Endodermal cell (in vitro differentiated cells): ENCODE data around the gene CHGA. TPM values are rescaled to one million over a fixed set of nuclear protein-coding genes. Genes with fewer than 3 reads are reported as not detected.

Source experiments
- DNase-seq: peaks from one replicate; pipeline ENCODE4 v3.0.0-alpha.2; 2017
- H3K27ac ChIP-seq: 2 replicates; pipeline ENCODE4 v1.5.1; 2013; ENCODE audit warnings: mild to moderate bottlenecking, low read depth, low read length, moderate library complexity
- H3K27me3 ChIP-seq: 2 replicates; pipeline ENCODE4 v1.6.1; 2013; ENCODE audit warnings: mild to moderate bottlenecking, low read length, moderate library complexity; ENCODE audit not compliant: insufficient read depth, control insufficient read depth, poor library complexity, severe bottlenecking
- H3K36me3 ChIP-seq: 2 replicates; pipeline ENCODE4 v1.7.0; 2013; ENCODE audit warnings: mild to moderate bottlenecking, low read length, moderate library complexity; ENCODE audit not compliant: control insufficient read depth, insufficient read depth
- H3K4me1 ChIP-seq: one replicate; pipeline ENCODE4 v1.7.0; 2013; ENCODE audit warnings: low read length; ENCODE audit not compliant: control insufficient read depth, insufficient read depth
- H3K4me3 ChIP-seq: 2 replicates; pipeline ENCODE4 v1.5.1; 2013; ENCODE audit warnings: mild to moderate bottlenecking, low read length, moderate library complexity
- H3K9ac ChIP-seq: 2 replicates; pipeline ENCODE4 v1.6.1; 2013; ENCODE audit warnings: mild to moderate bottlenecking, low read length, moderate library complexity; ENCODE audit not compliant: poor library complexity, severe bottlenecking; ENCODE audit errors: extremely low read depth
- H3K9me3 ChIP-seq: 2 replicates; pipeline ENCODE4 v1.6.1; 2013; ENCODE audit warnings: mild to moderate bottlenecking, low read length, moderate library complexity; ENCODE audit not compliant: control insufficient read depth
- H3K27ac Mint-ChIP-seq: 2 replicates; pipeline ENCODE4 v1.8.0; 2020; ENCODE audit warnings: mixed read lengths
- H3K27me3 Mint-ChIP-seq: 2 replicates; pipeline ENCODE4 v1.8.0; 2021; ENCODE audit warnings: mild to moderate bottlenecking, mixed read lengths; ENCODE audit not compliant: insufficient read depth
- H3K36me3 Mint-ChIP-seq: 2 replicates; pipeline ENCODE4 v1.8.0; 2020; ENCODE audit warnings: low read depth, mixed read lengths
- H3K4me1 Mint-ChIP-seq: 2 replicates; pipeline ENCODE4 v1.8.0; 2020; ENCODE audit warnings: mixed read lengths
- H3K4me3 Mint-ChIP-seq: 2 replicates; pipeline ENCODE4 v1.8.0; 2020; ENCODE audit warnings: mild to moderate bottlenecking, moderate library complexity, mixed read lengths
- H3K9me3 Mint-ChIP-seq: 2 replicates; pipeline ENCODE4 v1.8.0; 2020; ENCODE audit warnings: mild to moderate bottlenecking, mixed read lengths
- CTCF ChIP-seq: fragments of 200-600 bp; sonication (generic); conservative IDR thresholded peaks from 2 replicates; pipeline ENCODE4 v1.5.0; 2021; ENCODE audit warnings: antibody characterized with exemption, mild to moderate bottlenecking
- WGBS, 2 experiments: methylation state at CpG; one replicate each; pipeline versions ENCODE4 v1.1.5 to v1.1.7; 2013; ENCODE audit warnings: missing lambda C conversion rate in 2 of 2, mixed read lengths in 1 of 2; ENCODE audit not compliant: insufficient coverage in 1 of 2, insufficient read length in 1 of 2; 5-methylcytosine and 5-hydroxymethylcytosine counted together
- total RNA-seq, 2 donors: library from RNA; stranded (reverse); fragmentation: NEBNext Ultra II Directional in 1 of 2; extraction: Animal tissue kit (Norgen Biotek cat#: 25700) in 1 of 2; gene quantifications; 2 replicates in 1 of 2; 3 replicates in 1 of 2; pipeline ENCODE4 v1.2.1, GENCODE V29; 2021

The CHGA gene
- total RNA-seq, 2 donors from 2014 or later, result 4.6 TPM

- peaks cover 22% of the 10 kb centered on the region for H3K36me3 Mint-ChIP-seq
- no peak overlapping the region for H3K27ac Mint-ChIP-seq
- H3K4me1 ChIP-seq, result no peaks in the 10 kb centered on the region
- H3K9ac ChIP-seq, result no peak overlapping the region
- DNase-seq, result no peak
- H3K9me3 Mint-ChIP-seq, result no peaks in the 10 kb centered on the region
- no peak overlapping the region for H3K4me3 ChIP-seq
- no peaks in the 10 kb centered on the region for H3K9me3 ChIP-seq
- no peak overlapping the region for H3K4me3 Mint-ChIP-seq
- TF ChIP-seq CTCF, result no peak
- H3K4me1 Mint-ChIP-seq, result no peaks in the 10 kb centered on the region
- no peaks in the 10 kb centered on the region for H3K27me3 Mint-ChIP-seq
- H3K36me3 ChIP-seq, result no peaks in the 10 kb centered on the region
- WGBS, 2 experiments, result 95 to 97% methylated on average over 6 to 12 of the region's 12 CpGs
- H3K27me3 ChIP-seq, result no peaks in the 10 kb centered on the region
- no peak overlapping the region for H3K27ac ChIP-seq
These were observed 22.0 kb downstream of the CHGA start for GRCh38 chr14:92944976-92945375.

- Mint-ChIP-seq H3K9me3 (no peaks in the 10 kb centered on the region), H3K4me1 (no peaks in the 10 kb centered on the region), H3K36me3 (peaks cover 22% of the 10 kb centered on the region), H3K27ac (no peak overlapping the region), H3K27me3 (no peaks in the 10 kb centered on the region), H3K4me3 (no peak overlapping the region)
- H3K9me3 ChIP-seq, result no peaks in the 10 kb centered on the region
- no peaks in the 10 kb centered on the region for H3K4me1 ChIP-seq
- no peak overlapping the region for H3K4me3 ChIP-seq
- H3K9ac ChIP-seq, result no peak overlapping the region
- H3K36me3 ChIP-seq, result no peaks in the 10 kb centered on the region
- TF ChIP-seq CTCF, result no peak
- no peak for DNase-seq
- 94 to 100% methylated on average over 5 to 12 of the region's 12 CpGs for WGBS, 2 experiments
- no peaks in the 10 kb centered on the region for H3K27me3 ChIP-seq
- H3K27ac ChIP-seq, result no peak overlapping the region
These were observed 22.6 kb downstream of the CHGA start for GRCh38 chr14:92945544-92945943.

GRCh38 chr14:92945959-92946846, 23.3 kb downstream of the CHGA start:
- H3K27me3 Mint-ChIP-seq, result no peaks in the 10 kb centered on the region
- no peaks in the 10 kb centered on the region for H3K4me1 Mint-ChIP-seq
- H3K9ac ChIP-seq, result no peak overlapping the region

More at GRCh38 chr14:92945959-92946846, 23.3 kb downstream of the CHGA start:
- Histone ChIP-seq H3K27me3 (no peaks in the 10 kb centered on the region), H3K4me1 (no peaks in the 10 kb centered on the region), H3K36me3 (peaks cover 6% of the 10 kb centered on the region), H3K9me3 (no peaks in the 10 kb centered on the region), H3K27ac (no peak overlapping the region), H3K4me3 (no peak overlapping the region)
- Mint-ChIP-seq H3K4me3 (no peak overlapping the region), H3K9me3 (no peaks in the 10 kb centered on the region), H3K36me3 (peaks cover 22% of the 10 kb centered on the region), H3K27ac (peak overlapping the region; percentile 48)
- WGBS, 2 experiments, result 94 to 96% methylated on average over 27 to 38 of the region's 38 CpGs
- DNase-seq, result no peak
- no peak for TF ChIP-seq CTCF
